CD4-positive, alpha-beta T cell treated with Interferon alpha-2 for 1 hour (primary cell): ENCODE measurements around the gene AQP11.
A peak's percentile ranks its signal among the peaks of the same experiment; 100 is the strongest.
"Not testable (repeated sequence)": the region's sequence is repeated elsewhere in the genome, so short reads cannot be mapped to it uniquely, and the experiment has no call there.

Experiments
- DNase-seq, 2 donors: peaks; one replicate each; pipeline ENCODE4 v3.0.0-alpha.2; 2020 to 2022

Gene AQP11, protein sequence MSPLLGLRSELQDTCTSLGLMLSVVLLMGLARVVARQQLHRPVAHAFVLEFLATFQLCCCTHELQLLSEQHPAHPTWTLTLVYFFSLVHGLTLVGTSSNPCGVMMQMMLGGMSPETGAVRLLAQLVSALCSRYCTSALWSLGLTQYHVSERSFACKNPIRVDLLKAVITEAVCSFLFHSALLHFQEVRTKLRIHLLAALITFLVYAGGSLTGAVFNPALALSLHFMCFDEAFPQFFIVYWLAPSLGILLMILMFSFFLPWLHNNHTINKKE

GRCh38 chr11:77589521-77590193 lies at the start of gene AQP11:
Gene AQP11, plus strand, starts transcription at chr11:77589953. Its CDS starts 40 bp downstream, at chr11:77589993.
- DNase-seq, result peak; percentile 48 to 51

GRCh38 chr11:77542296-77542695 lies 47.5 kb upstream of the AQP11 start:
- DNase-seq, result no peak

GRCh38 chr11:77547047-77547836 lies 42.5 kb upstream of the AQP11 start:
- DNase-seq, result no peak

DNA sequence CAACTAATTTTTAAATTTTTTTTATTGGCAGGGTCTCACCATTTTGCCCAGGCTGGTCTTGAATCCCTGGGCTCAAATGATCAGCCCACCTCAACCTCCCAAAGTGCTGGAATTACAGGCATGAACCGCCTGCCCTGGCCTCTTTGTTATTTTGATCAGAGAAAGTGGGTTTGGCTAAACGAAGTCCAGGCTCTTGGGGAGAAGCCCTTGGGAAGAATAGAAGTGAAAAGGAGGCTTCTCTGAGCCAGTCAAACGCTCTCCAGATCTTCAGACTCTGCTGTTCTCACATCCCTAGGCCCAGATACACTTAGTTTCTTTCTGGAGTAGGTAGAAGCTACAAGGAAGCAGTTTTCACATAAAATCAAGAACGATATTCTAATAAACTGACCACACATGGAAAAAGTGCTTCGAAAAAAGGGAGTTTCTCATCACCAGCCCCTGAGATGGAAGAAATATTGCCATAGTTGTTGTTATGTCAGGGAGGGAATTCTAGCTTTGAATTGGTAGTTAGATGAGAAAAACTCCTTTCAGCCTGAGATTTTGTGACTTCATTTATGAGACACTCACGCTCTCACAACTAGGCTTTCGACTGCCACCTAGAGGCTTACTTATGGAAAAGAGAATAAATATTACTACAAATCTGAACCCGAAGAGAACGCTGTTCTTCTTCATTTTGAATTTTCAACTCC lies 41.7 kb upstream of the AQP11 start:
- DNase-seq, result peak; percentile 27 to 55

GRCh38 chr11:77548552-77549445 lies 41.0 kb upstream of the AQP11 start:
- no peak for DNase-seq

GRCh38 chr11:77551426-77551825 lies 38.3 kb upstream of the AQP11 start:
- not testable (repeated sequence) for DNase-seq

GRCh38 chr11:77557553-77557952 lies 32.2 kb upstream of the AQP11 start:
- no peak for DNase-seq

- no peak for DNase-seq
Measured at GRCh38 chr11:77558380-77558779, 31.4 kb upstream of the AQP11 start.

DNA sequence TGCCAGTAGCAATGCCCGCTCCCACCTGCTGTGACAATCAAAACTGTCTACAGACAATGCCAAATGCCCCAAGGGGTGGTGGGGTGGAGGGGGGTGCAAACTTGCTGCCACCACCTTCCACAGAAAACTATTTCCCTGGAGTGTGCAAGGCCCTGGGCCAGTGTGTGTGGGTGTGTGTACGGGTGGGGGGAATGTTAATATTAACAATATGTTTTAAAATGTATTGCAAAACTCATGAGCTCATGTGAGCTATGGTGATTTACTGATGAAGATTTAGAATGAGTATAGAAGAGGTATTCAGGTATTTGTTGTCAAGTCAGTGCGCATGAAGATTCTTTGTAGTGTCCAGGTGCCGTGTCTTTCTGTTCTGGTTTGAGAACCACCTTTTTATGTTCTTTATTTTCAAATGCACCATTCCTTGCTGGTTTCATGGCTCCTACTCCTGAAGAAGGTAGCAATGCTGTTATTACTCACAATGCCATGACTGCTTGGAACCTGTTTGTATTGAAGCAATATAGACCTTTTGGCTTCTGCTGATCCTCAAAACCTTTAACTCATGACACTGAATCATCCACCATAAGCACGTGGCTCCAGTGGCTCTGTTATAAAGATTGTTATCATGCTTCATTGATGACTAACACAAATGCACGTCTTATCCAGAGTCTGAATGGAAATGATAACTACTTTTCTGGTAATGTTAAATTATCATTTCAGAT lies 29.9 kb upstream of the AQP11 start:
- DNase-seq, result no peak

DNA sequence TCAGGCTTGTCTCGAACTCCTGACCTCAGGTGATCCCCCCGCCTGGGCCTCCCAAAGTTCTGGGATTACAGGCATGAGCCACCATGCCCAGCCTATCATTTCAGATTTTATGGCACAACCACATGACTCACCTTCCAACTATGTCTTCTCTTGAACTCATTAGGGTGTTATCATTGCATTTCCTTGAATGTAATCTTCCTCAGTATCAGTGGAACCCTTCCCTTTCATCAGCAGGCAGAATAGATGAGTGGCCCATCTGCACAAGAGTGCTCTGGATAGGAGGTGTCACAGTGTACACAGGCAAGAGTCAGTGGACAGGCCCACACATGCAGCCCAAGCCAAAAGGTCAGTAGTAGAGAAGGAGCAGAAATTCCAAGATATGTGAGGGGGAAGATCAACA lies 29.1 kb upstream of the AQP11 start:
- no peak for DNase-seq

DNA sequence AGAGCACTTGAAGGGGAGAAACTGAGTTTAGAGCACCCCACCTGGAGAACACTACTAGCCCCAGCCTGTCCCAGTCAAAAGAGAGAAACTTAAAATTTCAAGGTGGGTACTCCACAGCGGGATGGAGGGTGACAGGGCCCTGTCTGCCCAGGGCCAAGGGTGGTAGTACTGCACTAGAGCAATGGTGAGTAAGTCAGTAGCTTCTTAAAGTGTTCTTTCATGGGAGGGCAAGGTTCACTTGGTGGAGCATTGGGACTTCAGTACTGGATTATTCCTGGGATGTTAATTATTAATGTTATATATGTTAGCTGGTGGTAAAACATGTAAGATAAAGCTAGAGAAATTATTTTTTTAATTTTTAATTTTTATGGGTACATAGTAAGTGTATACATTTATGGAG lies 28.5 kb upstream of the AQP11 start:
- no peak for DNase-seq

DNA sequence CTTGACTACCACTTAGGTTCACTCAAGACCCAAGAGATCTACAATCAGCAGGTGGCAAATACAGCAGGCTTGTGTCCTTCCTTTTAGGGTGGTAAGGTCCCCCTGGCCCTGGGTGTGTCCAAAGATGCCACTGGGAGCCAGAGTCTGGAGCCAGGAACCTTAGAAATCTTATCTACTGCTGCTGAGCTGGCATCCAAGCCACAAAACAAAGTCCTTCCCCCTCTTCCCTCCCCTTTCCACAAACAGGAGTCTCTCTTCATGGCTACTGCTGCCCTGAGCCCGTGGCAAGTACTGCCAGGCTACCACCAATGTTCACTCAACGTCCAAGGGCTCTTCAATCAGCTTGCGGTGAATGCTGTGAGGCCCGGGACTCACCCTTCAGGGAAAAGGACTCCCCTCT lies 21.4 kb upstream of the AQP11 start:
- no peak for DNase-seq

- DNase-seq, result no peak
Measured at GRCh38 chr11:77568916-77569675, 20.7 kb upstream of the AQP11 start.

- DNase-seq, result no peak
Measured at GRCh38 chr11:77569676-77570070, 20.1 kb upstream of the AQP11 start.

DNA sequence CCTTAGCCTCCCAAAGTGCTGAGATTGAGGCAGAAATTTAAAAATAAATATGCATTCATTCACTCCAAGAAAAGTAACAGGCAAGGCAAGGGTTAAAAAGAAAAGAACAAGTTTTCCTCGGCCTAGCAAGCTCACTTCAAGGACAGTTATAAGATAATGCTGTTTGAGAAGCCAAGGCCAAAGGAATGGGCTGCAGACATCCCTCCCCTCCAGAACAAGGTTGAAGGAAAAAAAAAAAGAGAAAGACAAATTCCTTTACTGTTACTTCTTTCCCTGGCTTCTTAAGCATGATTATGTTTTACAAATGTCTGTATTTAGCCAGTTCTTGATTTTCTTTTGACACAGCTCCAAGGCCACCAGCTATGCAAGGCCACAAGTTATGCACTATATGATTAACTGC lies 18.9 kb upstream of the AQP11 start:
- DNase-seq, result not testable (repeated sequence)

DNA sequence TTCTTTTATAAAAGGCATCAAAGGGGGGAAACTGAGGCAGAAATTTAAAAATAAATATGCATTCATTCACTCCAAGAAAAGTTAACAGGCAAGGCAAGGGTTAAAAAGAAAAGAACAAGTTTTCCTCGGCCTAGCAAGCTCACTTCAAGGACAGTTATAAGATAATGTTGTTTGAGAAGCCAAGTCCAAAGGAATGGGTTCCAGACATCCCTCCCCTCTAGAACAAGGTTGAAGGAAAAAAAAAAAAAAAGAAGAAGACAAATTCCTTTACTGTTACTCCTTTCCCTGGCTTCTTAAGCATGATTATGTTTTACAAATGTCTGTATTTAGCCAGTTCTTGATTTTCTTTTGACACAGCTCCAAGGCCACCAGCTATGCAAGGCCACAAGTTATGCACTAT lies 14.3 kb upstream of the AQP11 start:
- DNase-seq, result not testable (repeated sequence)

GRCh38 chr11:77580712-77581337 lies 8.9 kb upstream of the AQP11 start:
- no peak for DNase-seq

- no peak for DNase-seq
Measured at GRCh38 chr11:77589181-77589520, 602 bp upstream of the AQP11 start.

DNA sequence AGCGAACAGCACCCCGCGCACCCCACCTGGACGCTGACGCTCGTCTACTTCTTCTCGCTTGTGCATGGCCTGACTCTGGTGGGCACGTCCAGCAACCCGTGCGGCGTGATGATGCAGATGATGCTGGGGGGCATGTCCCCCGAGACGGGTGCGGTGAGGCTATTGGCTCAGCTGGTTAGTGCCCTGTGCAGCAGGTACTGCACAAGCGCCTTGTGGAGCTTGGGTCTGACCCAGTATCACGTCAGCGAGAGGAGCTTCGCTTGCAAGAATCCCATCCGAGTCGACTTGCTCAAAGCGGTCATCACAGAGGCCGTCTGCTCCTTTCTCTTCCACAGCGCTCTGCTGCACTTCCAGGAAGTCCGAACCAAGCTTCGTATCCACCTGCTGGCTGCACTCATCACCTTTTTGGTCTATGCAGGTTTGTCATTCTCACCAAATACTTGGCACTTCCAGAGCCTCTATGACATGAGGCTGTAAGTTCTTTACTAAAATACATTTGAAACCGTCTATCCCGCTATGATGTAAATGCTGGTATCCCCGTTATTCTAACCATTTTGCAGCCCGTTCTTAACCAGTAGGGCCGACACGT lies 535 bp downstream of the AQP11 start:
- peak in 1 of 2 donors; percentile 3 for DNase-seq

GRCh38 chr11:77592727-77593126 lies 3.0 kb downstream of the AQP11 start:
- DNase-seq, result no peak
